Measurements from ENCODE around the gene FAM53B. TPM values are rescaled to one million over a fixed set of nuclear protein-coding genes. Genes with fewer than 3 reads are reported as not detected.

The FAM53B gene
- total RNA-seq, 2 donors from 2014 or later = 19.3 to 22.6 TPM

DNA sequence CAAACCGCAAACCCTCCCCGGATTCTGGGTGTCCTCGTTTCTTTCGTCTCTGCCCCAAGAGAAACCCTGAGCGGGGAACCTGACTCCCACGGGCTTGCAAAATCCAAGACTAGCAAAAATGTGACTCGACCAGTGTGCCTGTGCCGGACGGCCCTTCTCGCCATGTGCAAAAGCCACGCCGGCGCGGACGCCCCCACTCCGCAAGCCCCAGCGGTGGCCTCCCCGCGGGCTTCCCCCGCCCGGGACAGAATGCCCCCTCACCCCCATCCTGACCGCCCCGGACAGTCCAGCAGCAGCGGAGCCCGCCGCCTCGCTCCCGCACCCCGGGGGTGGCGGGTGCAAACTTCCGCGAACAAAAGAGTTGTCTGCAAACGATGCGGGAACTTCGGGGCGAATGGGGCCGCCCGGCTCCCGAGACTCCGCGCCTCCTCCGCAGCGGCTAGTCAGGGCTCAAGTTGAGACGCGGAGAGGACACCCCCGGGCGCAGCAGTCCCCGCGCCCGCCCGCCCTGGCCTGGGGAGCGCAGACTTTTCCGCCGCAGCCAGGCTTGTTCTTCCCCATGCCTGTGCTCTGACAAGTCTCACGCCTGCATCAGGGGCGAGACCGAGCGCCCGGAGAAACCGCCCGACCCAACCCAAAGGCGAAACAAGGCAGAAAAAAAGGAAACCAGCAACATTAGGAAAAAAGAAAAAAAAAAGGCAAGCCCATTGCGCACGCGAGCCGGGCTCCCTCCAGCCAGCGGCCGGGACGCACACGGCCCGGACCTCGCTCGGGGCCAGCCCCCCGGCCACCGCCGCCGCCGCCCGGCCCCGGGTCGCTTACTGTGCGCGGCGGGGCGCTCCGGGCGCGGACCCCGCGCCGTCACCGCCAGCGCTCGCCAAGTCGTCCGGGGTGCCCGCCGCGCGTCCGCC is 732 bp downstream of the FAM53B start:
- Histone ChIP-seq H3K27me3 (ENCODE audit: control insufficient read depth, insufficient read depth, low read length, poor library complexity, severe bottlenecking) (no peaks in the 10 kb centered on the region), H3K9me3 (ENCODE audit: control insufficient read depth, low read length) (no peaks in the 10 kb centered on the region), H3K9ac (ENCODE audit: extremely low read depth, low read length, poor library complexity, severe bottlenecking) (peak overlapping the region; percentile 69), H3K4me3 (ENCODE audit: low read length) (peak overlapping the region; percentile 80), H3K27ac (ENCODE audit: low read depth, low read length) (peak overlapping the region; percentile 76), H3K4me1 (ENCODE audit: control insufficient read depth, insufficient read depth, low read length) (peaks cover 22% of the 10 kb centered on the region), H3K36me3 (ENCODE audit: control insufficient read depth, insufficient read depth, low read length) (peaks cover 12% of the 10 kb centered on the region)
- TF ChIP-seq, protein P1, sequence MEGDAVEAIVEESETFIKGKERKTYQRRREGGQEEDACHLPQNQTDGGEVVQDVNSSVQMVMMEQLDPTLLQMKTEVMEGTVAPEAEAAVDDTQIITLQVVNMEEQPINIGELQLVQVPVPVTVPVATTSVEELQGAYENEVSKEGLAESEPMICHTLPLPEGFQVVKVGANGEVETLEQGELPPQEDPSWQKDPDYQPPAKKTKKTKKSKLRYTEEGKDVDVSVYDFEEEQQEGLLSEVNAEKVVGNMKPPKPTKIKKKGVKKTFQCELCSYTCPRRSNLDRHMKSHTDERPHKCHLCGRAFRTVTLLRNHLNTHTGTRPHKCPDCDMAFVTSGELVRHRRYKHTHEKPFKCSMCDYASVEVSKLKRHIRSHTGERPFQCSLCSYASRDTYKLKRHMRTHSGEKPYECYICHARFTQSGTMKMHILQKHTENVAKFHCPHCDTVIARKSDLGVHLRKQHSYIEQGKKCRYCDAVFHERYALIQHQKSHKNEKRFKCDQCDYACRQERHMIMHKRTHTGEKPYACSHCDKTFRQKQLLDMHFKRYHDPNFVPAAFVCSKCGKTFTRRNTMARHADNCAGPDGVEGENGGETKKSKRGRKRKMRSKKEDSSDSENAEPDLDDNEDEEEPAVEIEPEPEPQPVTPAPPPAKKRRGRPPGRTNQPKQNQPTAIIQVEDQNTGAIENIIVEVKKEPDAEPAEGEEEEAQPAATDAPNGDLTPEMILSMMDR (conservative IDR thresholded peaks at IDR 0.05) = no peak
- Mint-ChIP-seq H3K36me3 (ENCODE audit: low read depth) (peaks cover 2% of the 10 kb centered on the region), H3K27me3 (ENCODE audit: insufficient read depth) (no peaks in the 10 kb centered on the region), H3K27ac (peak overlapping the region; percentile 92), H3K4me3 (peak overlapping the region; percentile 84), H3K4me1 (peaks cover 49% of the 10 kb centered on the region), H3K9me3 (no peaks in the 10 kb centered on the region)
- WGBS, 2 experiments (ENCODE audit: insufficient coverage in 1 of 2, insufficient read length in 1 of 2) = 0% methylated on average over 15 to 101 of the region's 101 CpGs
- peak; percentile 81 for DNase-seq

DNA sequence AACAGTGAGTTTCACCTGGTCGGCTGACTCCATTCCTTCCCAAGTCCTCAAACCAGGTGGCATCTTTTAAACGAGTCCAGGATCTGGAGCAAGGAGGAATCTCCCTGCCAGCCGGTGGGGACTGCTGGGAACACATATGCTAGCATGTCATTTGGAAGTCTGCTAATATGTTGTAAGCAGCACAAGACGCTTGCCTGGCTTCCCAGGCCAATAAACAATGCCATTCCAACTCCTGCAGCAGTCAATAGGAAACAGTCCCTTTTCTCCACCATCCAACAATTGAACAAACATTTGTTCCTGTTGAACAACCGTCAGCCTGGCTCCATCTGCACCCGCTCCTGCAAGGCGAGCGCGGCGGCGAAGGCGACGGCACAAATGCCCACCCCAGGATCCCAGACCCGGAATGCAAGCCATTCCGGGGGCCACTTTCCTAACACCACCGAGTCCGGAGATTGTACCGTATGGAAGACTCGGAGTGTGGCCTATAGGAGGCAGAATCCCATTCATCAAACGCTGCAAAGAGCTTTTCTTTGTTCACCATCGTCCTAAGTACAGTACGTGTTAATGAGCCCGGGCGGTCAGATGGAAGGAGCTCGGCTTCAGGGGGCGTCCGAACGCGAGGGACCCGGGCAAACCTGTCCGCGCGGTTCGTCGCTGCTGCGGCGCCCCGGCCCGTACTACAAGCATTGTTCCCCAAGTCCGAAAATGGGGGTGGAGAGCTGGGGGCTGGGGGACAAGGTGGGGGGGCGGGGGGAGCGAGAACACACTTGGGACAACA is 1.6 kb downstream of the FAM53B start:
- Histone ChIP-seq H3K9ac (ENCODE audit: extremely low read depth, low read length, poor library complexity, severe bottlenecking) (peak overlapping the region; percentile 69), H3K36me3 (ENCODE audit: control insufficient read depth, insufficient read depth, low read length) (peaks cover 4% of the 10 kb centered on the region), H3K4me1 (ENCODE audit: control insufficient read depth, insufficient read depth, low read length) (peaks cover 22% of the 10 kb centered on the region), H3K27me3 (ENCODE audit: control insufficient read depth, insufficient read depth, low read length, poor library complexity, severe bottlenecking) (no peaks in the 10 kb centered on the region), H3K27ac (ENCODE audit: low read depth, low read length) (peak overlapping the region; percentile 76), H3K4me3 (ENCODE audit: low read length) (peak overlapping the region; percentile 80), H3K9me3 (ENCODE audit: control insufficient read depth, low read length) (no peaks in the 10 kb centered on the region)
- Mint-ChIP-seq H3K27me3 (ENCODE audit: insufficient read depth) (no peaks in the 10 kb centered on the region), H3K4me1 (peaks cover 56% of the 10 kb centered on the region), H3K9me3 (no peaks in the 10 kb centered on the region), H3K4me3 (peak overlapping the region; percentile 84), H3K36me3 (ENCODE audit: low read depth) (no peaks in the 10 kb centered on the region), H3K27ac (peak overlapping the region; percentile 89)
- 5 to 8% methylated on average over 8 to 41 of the region's 42 CpGs for whole genome bisulfite sequencing, 2 experiments (ENCODE audit: insufficient coverage in 1 of 2, insufficient read length in 1 of 2)
- DNase-seq = peak; percentile 76
- TF ChIP-seq, protein P1 (conservative IDR thresholded peaks at IDR 0.05) = peak; percentile 55

DNA sequence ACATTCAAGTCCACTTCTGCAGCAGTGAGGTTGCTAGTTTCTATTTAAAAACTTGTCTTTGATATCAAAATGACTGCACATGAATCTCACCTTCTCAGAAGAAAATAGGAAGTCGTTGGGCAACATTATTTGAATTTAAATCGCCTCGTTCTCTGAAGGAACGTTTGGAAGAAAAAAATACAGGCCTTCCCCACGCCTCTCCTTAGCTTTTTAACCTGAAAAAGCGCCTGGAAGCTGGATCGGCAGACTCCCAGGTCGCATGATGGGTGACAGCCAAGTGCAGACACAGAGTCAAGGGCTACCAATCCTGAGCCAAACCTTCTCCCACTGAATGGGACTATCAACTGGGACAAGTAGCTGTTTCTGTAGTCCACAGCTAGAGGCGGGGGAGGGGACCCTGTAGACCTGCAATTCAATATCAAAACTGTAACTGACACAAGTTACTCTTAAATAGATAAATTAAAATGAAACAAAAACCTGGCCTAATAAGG is 2.2 kb downstream of the FAM53B start:
- Histone ChIP-seq H3K9me3 (ENCODE audit: control insufficient read depth, low read length) (no peaks in the 10 kb centered on the region), H3K36me3 (ENCODE audit: control insufficient read depth, insufficient read depth, low read length) (no peaks in the 10 kb centered on the region), H3K9ac (ENCODE audit: extremely low read depth, low read length, poor library complexity, severe bottlenecking) (no peak overlapping the region), H3K27ac (ENCODE audit: low read depth, low read length) (peak overlapping the region; percentile 76), H3K4me1 (ENCODE audit: control insufficient read depth, insufficient read depth, low read length) (peaks cover 23% of the 10 kb centered on the region), H3K27me3 (ENCODE audit: control insufficient read depth, insufficient read depth, low read length, poor library complexity, severe bottlenecking) (no peaks in the 10 kb centered on the region), H3K4me3 (ENCODE audit: low read length) (peak overlapping the region; percentile 80)
- Mint-ChIP-seq H3K27ac (no peak overlapping the region), H3K27me3 (ENCODE audit: insufficient read depth) (no peaks in the 10 kb centered on the region), H3K9me3 (no peaks in the 10 kb centered on the region), H3K36me3 (ENCODE audit: low read depth) (no peaks in the 10 kb centered on the region), H3K4me3 (peak overlapping the region; percentile 84), H3K4me1 (peaks cover 62% of the 10 kb centered on the region)
- TF ChIP-seq, protein P1 (conservative IDR thresholded peaks at IDR 0.05) = no peak
- 61 to 69% methylated on average over 8 of the region's 9 CpGs for WGBS, 2 experiments (ENCODE audit: insufficient coverage in 1 of 2, insufficient read length in 1 of 2)
- peak; percentile 62 for DNase-seq
